Smooth muscle cell (in vitro differentiated cells): Measurements from ENCODE around the gene TMEM154. TPM values are rescaled to one million over a fixed set of nuclear protein-coding genes. Genes with fewer than 3 reads are reported as not detected.

Experiments
- DNase-seq: peaks from one replicate; lab custom pipeline; 2025; ENCODE audit not compliant: unreplicated experiment; lab: John Stamatoyannopoulos, UW
- H2AFZ ChIP-seq: fragments of 200-600 bp; sonication (generic); 2 replicates; pipeline ENCODE4 v1.6.0; 2016; ENCODE audit warnings: antibody characterized with exemption, low read depth, mild to moderate bottlenecking
- H3F3A ChIP-seq: fragments of 200-600 bp; sonication (generic); 2 replicates; pipeline ENCODE4 v1.6.0; 2017; ENCODE audit warnings: antibody characterized with exemption, low read depth
- H3K27ac ChIP-seq: fragments of 200-600 bp; sonication (generic); 2 replicates; pipeline ENCODE4 v1.5.1; 2016; ENCODE audit warnings: low read depth, mild to moderate bottlenecking
- H3K27me3 ChIP-seq: fragments of 200-600 bp; sonication (generic); 2 replicates; pipeline ENCODE4 v1.6.1; 2016; ENCODE audit warnings: low read depth, mild to moderate bottlenecking
- H3K36me3 ChIP-seq: fragments of 200-600 bp; sonication (generic); 2 replicates; pipeline ENCODE4 v1.5.1; 2016; ENCODE audit warnings: low read depth
- H3K4me1 ChIP-seq: fragments of 200-600 bp; sonication (generic); 2 replicates; pipeline ENCODE4 v1.5.1; 2016; ENCODE audit warnings: low read depth
- H3K4me2 ChIP-seq: fragments of 200-600 bp; sonication (generic); 2 replicates; pipeline ENCODE4 v1.6.0; 2016; ENCODE audit warnings: mild to moderate bottlenecking
- H3K4me3 ChIP-seq: fragments of 200-600 bp; sonication (generic); 2 replicates; pipeline ENCODE4 v1.5.1; 2016; ENCODE audit warnings: mild to moderate bottlenecking
- H3K79me2 ChIP-seq: fragments of 200-600 bp; sonication (generic); 2 replicates; pipeline ENCODE4 v1.6.0; 2016; ENCODE audit warnings: low read depth, mild to moderate bottlenecking
- H3K9ac ChIP-seq: fragments of 200-600 bp; sonication (generic); 2 replicates; pipeline ENCODE4 v1.6.0; 2016; ENCODE audit warnings: low read depth
- H3K9me3 ChIP-seq: fragments of 200-600 bp; sonication (generic); replicated peaks from 2 replicates; pipeline ENCODE4 v1.5.1; 2016; ENCODE audit warnings: low read depth
- H4K20me1 ChIP-seq: fragments of 200-600 bp; sonication (generic); 2 replicates; pipeline ENCODE4 v1.6.0; 2016; ENCODE audit warnings: low read depth
- WGBS: methylation state at CpG from one replicate; pipeline ENCODE4 v1.1.7; 2016; ENCODE audit warnings: low lambda C conversion rate; 5-methylcytosine and 5-hydroxymethylcytosine counted together
- polyA plus RNA-seq: library from polyadenylated mRNA; unstranded; fragments of >200 nt; fragmentation: Nextera tagmentation; extraction: Ambion mirVana; gene quantifications from 2 replicates; pipeline ENCODE4 v1.2.1, GENCODE V29; 2016
- total RNA-seq: library from RNA; depleted of rRNA; stranded (reverse); fragments of >200 nt; gene quantifications from 2 replicates; pipeline ENCODE4 v1.2.3, GENCODE V29; 2014
- TF ChIP-seq, protein P1 (sequence below): fragments of 200-600 bp; sonication (generic); IDR thresholded peaks from 2 replicates; pipeline ENCODE4 v1.5.1; 2017; ENCODE audit warnings: borderline replicate concordance, mild to moderate bottlenecking, antibody characterized with exemption; ENCODE audit not compliant: insufficient read depth, poor library complexity, severe bottlenecking

TMEM154 gene
- total and polyA plus RNA-seq, 2 experiments from 2014 or later = 1.8 to 6.0 TPM

DNA sequence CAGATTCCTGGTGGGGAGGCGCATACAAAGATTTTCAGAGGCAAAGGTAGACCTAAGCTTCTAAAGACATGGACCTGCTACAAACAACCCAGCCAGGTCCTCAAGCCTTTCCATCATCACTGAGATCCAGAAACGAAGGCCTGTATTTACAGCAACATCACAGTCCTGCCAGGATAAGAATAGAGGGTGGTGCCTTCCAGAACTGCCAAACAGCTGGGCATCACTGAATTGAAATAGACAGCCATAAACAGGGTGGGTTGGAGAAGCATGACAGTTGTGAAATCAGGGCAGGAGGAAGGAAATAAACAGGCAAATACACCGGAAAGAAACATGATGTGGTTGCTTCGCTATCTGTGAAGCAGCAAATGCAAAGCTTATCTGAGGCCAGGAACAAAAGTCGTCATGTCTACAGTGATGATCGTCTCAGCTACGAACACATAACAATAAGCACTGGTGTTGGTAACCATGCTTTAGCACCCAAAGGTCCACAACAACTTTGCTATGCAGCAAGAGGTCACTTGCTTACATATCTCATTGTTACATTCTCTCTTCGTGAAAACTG lies 6.7 kb upstream of the TMEM154 start:
- Histone ChIP-seq H3K4me3 (no peak overlapping the region), H3K4me1 (no peaks in the 10 kb centered on the region), H3F3A (no peaks in the 10 kb centered on the region), H3K4me2 (no peak overlapping the region), H2AFZ (no peak overlapping the region), H3K9me3 (no peaks in the 10 kb centered on the region), H4K20me1 (no peaks in the 10 kb centered on the region), H3K9ac (no peak overlapping the region), H3K36me3 (no peaks in the 10 kb centered on the region), H3K27ac (no peak overlapping the region), H3K79me2 (no peaks in the 10 kb centered on the region), H3K27me3 (no peaks in the 10 kb centered on the region)
- WGBS = 82% methylated on average over 8 of the region's 8 CpGs
- no peak for DNase-seq
- TF ChIP-seq, protein P1, sequence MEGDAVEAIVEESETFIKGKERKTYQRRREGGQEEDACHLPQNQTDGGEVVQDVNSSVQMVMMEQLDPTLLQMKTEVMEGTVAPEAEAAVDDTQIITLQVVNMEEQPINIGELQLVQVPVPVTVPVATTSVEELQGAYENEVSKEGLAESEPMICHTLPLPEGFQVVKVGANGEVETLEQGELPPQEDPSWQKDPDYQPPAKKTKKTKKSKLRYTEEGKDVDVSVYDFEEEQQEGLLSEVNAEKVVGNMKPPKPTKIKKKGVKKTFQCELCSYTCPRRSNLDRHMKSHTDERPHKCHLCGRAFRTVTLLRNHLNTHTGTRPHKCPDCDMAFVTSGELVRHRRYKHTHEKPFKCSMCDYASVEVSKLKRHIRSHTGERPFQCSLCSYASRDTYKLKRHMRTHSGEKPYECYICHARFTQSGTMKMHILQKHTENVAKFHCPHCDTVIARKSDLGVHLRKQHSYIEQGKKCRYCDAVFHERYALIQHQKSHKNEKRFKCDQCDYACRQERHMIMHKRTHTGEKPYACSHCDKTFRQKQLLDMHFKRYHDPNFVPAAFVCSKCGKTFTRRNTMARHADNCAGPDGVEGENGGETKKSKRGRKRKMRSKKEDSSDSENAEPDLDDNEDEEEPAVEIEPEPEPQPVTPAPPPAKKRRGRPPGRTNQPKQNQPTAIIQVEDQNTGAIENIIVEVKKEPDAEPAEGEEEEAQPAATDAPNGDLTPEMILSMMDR = no peak

DNA sequence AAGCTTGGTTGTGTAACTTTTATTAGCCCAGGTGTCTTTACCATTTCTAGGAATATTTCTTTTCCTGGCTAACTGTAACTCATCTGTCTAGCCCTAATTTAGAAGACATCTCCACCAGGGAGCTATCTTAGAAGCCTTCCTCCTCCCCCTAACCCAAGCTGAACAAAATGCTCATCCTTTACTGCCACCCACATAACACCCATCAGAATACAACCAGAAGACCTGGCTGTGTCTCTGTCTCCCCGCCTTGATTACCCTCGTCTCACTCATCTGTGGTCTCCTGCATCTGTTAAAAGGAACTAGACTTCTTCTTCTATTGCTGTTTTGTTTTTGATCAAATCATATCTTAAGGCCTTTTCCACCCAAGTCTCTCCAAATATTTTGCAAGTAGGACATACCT lies 4.8 kb upstream of the TMEM154 start:
- H3K4me1 ChIP-seq = peaks cover 12% of the 10 kb centered on the region
- 75% methylated on average over 2 of the region's 2 CpGs for WGBS

DNA sequence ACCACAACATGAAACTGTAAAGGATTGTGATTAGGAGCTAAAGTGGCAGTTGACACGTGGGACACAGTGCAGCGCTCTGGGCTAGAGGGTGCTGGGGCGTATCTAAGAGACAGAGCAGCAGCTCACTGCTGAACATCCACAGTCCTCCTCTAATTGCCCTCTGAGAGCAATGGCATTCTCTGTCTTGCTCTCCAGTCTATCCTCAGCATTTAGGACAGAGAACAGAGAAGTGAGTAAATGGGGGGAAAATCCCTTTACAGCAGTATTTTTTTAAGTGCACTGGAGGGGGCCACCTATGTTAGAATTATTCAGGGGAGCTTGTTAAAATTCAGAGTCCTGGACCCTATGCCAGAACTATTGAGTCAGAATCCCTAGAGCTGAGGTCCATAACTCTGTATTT lies 4.2 kb upstream of the TMEM154 start:
- Histone ChIP-seq H3K9ac (no peak overlapping the region), H3K4me1 (peaks cover 18% of the 10 kb centered on the region), H3K27ac (no peak overlapping the region), H3K27me3 (no peaks in the 10 kb centered on the region), H3K4me2 (no peak overlapping the region), H3K9me3 (no peaks in the 10 kb centered on the region), H2AFZ (no peak overlapping the region), H3K36me3 (no peaks in the 10 kb centered on the region), H3K79me2 (no peaks in the 10 kb centered on the region), H3K4me3 (no peak overlapping the region), H4K20me1 (no peaks in the 10 kb centered on the region), H3F3A (peaks cover 6% of the 10 kb centered on the region)
- no peak for DNase-seq
- WGBS = 42% methylated on average over 3 of the region's 3 CpGs
- TF ChIP-seq, protein P1 = no peak

More for the DNA sequence above, 4.8 kb upstream of the TMEM154 start:
- no peaks in the 10 kb centered on the region for H3K36me3 ChIP-seq
- no peaks in the 10 kb centered on the region for H4K20me1 ChIP-seq
- H3F3A ChIP-seq = peaks cover 6% of the 10 kb centered on the region
- H3K9ac ChIP-seq = no peak overlapping the region
- no peaks in the 10 kb centered on the region for H3K9me3 ChIP-seq
- no peak overlapping the region for H3K4me2 ChIP-seq
- no peaks in the 10 kb centered on the region for H3K79me2 ChIP-seq
- H3K27ac ChIP-seq = no peak overlapping the region
- no peak overlapping the region for H3K4me3 ChIP-seq
- no peak overlapping the region for H2AFZ ChIP-seq
- no peaks in the 10 kb centered on the region for H3K27me3 ChIP-seq
- no peak for DNase-seq
- TF ChIP-seq, protein P1 = no peak
